Hematopoietic multipotent progenitor cell treated with erythropoietin and hydrocortisone succinate and interleukin-3 and kit ligand, for 6 days (in vitro differentiated cells): ENCODE data around the gene FMNL2.

ENCODE experiments used
- DNase-seq: peaks from one replicate; pipeline ENCODE4 v3.0.0-alpha.2; 2015

FMNL2 gene

DNA sequence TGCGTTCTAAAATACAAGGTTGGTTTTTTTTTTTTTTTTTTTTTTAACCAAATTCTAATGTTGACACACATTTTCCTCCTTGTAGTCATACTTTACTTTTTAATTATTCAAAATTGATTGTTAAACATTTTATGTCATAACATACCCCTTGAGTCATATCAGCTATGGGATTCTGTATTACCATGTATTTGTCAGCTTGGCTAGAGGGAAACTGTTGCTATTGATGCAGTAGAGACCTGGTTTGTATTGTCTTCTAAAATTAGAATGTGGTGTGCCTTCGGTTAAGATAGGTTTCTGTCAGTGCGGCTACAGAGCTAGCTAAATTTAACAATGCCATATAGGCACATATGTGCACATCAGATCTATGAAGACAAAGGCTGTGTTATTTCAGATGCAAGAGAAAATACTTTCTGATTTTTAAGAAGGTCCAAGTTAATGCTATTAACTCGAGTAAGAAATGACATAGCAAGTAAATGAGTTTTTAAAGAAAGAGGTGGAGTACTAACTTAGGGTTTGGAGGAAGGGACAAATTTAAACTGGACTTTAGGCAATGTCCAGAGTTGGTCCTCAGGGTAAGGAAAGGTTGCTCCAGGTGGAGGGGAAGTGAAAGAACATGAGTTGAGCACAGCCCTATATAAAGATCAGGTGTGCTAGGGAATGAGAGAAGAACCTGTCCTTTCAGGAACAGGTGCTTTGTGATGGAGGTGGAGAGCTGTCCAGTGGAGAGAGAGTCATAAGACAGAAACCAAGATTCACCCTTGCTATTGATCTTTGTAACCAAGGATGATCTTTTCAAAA lies 230.0 kb downstream of the FMNL2 start:
- no peak for DNase-seq

DNA sequence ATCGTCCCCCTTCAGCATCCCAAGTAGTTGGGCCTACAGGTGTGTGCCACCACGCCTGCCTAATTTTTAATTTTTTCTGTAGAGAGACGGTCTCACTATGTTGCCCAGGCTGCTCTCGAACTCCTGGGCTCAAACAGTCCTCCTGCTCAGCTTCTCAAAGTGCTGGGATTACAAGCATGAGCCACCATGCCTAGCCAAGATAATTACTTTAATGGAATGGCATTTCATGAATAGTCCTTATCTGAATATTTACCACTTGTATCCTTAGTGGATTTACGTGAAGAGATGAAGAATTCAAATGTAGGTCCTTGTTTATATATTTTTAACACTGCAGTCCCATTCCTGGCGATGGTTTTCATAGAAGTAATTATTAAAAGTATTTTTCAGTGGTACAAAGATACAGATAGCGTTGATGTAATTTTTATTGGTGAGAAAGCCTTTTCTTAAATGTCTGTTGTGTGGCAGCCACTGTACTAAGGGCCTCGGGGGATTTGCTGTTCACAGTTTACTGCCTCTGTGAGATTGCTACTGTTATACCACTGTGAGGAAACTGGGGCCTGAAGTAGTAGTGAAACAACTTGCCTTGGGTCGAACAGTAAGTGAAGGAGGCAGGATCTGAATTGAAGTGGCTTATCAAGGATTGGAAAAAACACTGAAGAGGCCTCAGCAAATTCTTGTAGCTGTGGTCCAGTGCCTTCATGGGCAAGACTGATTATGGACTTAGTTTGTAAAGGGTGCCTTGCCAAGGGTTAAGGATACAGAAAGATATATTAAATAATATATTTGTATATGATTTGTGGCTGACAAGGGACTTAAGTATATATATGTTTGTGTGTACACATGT lies 231.1 kb downstream of the FMNL2 start:
- no peak for DNase-seq

DNA sequence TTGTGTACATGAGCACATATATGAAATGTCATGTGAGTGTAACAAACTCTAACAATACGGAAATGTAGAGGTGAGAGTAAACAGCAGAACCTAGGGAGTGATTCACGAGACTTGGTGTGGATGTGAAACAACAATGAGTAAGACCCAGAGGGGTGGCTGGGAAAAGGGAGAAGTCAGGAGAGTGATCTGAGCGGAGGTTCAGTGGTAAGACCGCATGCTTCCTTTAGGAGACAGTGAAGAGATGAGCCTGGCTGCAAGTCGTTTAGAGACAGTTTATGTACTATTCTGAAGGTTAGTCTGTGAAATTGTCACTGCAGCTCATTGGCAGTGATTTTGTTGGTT lies 231.7 kb downstream of the FMNL2 start:
- no peak for DNase-seq

DNA sequence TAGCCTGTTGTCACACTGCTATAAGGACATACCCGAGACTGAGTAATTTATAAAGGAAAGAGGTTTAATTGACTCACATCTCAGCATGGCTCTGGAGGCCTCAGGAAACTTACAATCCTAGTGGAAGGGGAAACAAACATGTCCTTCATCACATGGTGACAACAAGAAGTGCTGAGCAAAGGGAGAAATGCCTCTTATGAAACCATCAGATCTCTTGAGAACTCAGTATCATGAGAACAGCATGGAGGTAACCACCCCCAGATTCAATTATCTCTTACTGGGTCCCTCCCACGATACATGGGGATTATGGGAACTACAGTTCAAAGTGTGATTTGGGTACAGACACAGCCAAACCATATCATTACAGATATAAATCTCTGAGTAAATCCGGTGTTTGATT lies 233.6 kb downstream of the FMNL2 start:
- no peak for DNase-seq

DNA sequence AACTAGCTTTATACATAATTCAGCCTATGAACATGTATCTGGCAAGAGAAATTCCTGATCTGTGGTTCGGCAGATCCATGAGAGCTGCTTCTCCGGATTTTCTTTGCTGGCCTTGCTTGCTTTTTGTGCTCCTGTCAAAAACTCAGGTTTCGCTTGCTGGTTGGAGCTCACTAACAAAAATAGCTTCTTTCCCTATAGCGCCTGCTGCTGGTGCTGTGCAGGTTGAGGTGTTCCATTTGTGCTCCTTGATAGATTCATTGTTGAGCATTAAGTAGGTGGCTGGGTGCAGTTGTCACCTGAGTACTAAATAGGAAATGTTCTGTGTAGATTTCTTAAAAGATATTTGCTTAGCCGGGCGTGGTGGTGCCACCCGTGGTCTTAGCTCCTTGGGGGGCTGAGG lies 234.2 kb downstream of the FMNL2 start:
- no peak for DNase-seq

DNA sequence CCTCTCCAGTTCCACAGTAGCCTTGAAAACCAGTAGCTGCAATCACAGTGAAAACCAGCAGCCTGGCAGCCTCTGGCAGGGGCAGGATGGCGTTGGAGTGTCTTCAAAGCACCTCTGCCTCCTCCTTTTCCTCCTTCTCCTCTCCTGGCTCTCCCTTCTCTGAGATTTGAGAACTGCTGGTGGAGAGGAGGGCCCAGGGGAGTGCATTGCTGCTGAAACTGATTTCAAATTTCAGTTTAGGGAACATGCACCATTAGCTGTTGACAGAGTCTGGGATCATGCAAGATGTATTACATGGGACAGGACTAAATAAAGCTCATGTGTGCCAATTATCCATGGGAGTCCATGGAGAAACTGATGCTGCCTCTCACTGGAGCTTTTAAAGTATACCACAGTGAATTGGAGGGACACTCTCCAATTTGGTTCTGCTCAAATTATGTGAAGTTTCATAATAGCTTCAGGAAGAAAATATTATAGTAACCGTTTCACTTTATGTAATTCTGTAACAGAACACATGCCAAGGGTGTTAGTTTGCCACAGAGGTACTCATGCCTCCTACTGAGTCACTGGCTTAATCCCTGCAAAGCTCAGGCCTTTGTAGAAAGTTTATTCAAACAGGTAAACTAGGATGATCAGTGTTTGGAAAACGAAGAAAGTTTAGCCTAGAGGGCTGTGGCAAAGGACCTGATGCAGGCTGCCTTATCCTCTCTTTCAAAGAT lies 236.2 kb downstream of the FMNL2 start:
- no peak for DNase-seq

DNA sequence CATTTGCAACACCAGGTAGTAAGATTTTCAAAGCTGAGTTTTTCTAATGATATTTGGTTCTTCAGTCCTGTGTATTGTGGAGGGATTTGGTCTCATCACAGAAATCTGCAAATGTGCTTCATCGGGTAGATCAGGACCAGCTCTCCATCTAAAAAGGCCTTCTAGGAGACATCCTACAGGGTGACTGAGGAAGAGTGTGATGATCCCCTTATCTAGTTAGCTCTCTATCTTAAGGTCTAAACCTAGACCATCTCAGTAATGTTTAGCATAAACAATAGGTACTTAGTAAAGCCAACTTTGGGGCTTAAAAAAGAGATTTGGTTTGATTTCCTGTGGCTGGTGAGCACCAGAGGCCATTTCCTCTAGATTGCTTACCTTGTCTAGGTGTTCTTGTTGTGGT lies 237.1 kb downstream of the FMNL2 start:
- DNase-seq, result no peak

DNA sequence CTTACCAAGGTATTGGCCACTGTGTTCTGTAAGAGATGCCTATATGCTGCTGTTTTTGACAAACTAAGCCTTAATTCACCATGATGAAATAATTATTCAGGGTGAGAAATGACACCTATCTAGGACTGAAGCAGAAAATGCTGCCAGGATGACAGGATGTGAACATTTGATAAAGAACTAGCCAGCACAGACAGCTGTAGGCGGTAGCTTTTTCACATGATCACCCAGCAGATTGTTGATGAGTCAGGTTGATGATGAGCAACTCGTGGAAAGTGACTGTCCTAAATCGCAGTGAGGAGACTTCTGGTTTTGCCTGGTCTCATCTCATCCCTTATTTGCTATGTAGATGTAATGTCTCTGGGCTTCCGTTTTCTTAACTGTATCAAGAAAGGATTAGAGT lies 238.2 kb downstream of the FMNL2 start:
- DNase-seq, result peak; percentile 94

DNA sequence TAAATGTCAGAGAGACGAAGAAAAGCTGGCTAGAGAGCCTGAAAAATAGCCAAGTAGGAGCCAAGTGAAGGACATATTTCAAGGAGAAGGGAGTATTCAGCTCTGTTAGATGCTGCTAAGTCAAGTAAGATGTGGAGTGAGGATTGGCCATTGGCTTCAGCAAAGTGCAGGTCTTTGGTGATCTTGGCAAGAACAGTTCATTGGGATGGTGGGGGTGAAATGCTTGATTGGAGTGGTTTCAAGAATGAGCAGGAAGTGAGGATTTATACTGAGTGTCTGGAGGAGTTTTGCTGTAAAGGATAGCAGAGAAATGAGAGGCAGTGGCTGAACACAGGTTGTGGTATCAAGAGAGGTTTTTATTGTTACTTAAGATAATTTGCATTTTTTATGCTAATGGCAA lies 242.6 kb downstream of the FMNL2 start:
- no peak for DNase-seq

DNA sequence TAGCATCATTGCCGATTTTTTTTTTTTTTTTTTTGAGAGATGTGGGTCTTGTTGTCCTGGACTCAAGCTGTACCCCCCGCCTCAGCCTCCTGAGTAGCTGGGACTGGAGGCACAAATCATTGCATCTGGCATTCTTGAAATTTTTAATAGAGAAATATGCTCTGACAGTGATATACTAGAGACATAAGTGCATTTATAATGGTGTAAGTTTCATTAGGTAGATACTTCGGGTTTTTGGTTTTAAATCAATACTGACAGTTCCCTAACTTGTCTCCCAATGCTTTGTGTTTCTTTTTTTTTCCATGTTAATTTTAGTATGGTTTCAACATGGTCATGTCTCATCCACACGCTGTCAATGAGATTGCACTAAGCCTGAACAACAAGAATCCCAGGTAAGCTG lies 243.6 kb downstream of the FMNL2 start:
- DNase-seq, result no peak

DNA sequence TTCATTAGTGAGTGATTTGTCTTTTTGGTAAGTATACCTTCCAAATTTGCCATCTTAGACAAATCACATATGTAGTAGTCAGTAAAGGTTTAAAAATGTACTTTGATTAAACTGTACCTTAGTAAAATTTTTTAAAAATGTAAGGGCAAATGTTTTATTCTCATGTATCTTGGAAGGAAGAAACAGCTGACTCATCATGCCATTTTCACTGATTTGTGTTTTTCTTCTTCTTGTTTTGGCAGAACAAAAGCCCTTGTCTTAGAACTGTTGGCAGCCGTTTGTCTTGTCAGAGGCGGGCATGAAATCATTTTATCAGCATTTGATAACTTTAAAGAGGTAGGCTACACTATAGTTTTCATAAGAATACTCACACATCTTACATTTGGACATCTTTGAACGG lies 245.7 kb downstream of the FMNL2 start:
- DNase-seq, result peak; percentile 56

DNA sequence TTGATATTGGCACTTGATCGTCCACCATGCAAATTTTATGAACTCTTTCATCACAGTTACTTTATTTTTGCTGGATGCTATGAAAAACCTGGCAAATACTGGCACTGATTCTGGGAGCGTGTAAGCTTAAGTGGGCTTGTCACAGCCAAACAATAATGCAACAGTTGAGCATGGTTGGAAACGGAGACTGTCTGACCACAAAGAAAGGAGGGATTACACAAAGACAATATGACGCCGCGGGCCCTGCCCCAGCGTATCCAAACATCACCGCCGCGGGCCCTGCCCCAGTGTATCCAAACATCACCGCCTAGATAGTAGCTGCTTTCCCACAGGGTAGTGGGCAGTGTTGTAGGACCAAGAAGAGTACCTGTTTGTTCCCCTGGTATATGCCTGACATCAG lies 246.4 kb downstream of the FMNL2 start:
- DNase-seq, result no peak

DNA sequence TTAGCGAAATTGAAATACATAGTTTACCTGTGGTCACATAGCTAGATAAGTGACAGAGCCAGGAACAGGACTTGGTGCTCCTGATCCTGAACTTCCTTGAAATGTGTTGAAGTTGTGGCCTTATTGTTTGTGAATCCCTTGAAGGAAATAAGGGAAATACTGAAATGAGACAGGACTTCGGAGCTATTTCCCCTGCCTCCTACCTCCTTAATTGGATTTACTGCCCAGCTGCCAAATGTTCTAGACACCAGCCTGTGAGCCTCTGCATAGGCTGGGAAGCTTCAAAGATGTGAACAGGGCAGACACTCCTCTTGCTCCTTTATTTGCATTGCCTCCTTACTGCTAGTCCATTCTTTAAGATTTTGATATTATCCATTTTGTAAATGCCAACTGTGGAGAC lies 247.1 kb downstream of the FMNL2 start:
- DNase-seq, result no peak

DNA sequence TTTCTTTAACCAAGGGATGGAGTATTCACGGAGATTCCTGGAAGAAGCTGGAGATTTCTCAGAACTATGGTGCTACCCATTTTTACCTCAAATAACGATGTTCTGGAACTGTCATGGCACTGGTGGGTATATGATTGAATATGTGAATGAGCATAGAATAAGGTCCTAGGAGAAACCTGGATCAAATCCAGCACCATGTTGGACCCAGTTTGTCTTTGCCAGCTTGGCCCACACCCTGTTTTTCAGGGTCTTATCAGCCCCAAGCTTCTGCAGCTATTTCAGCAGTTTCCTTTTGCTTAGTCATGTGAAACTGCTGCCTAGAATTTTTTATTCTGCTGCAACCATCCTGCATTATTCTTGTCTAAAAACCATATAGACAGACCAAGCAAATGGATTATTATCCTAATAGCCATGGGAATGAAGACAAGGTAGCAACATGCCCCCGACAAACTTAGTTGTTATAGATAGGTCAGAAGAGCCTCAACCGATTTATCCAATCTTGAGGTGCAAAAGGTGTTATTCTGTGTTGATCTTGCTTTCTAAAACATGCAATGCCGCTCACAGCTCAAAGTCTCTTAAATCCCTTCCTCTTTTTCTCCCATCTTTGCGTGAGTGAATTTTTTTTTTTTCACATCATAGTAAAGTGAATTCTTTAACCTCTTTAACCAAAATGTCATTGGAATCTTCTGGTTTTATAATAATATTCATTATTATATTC lies 248.7 kb downstream of the FMNL2 start:
- peak; percentile 97 for DNase-seq

DNA sequence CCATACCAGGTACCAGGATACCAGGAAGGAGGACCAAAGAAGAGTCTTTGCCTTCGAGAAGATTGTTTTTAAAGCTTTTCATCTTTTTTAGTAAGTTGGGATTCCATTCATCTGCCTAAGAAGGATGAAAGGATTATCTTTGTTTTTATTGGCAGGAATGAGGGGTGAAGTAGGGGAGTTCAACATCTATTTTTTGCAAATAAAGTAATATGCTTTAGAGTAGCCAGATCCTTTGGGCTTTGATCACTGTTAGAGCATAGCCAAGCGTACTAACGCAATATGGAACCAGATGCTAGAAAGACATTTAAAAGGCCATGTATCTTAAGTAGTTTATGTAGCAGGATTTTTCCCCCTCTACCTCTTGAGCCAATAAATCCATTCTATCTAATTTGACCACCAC lies 249.3 kb downstream of the FMNL2 start:
- DNase-seq, result no peak

DNA sequence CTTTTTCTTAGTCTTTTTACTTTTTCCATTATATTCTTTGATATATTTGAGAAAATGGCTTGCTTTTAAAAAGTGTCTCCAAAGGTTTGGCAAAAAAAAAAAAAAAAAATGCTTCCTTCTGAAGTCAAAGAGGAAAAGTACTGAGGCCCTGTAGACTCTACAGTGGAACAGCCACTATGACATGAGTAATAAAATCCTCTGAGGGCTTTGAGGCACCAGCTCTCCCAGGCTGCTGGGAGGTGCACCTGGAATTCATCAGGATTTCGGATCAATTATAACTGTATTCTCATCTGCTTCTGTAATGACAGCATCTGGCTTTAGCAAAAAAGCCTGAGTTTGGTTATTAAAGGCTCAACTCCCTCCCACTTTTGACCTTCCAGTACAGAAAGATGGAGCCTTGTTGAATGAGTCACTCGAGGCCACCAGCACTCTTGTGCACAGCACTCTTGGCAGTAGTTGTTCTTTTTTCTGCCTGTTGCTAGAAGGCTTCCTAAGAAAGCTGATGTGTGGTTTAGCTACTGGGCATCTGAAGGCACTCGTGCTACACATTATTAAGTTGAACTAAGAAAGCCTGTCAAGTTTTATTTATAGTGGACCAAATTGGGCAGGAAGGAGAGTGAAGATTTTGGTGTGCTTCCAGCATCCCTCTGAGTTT lies 251.0 kb downstream of the FMNL2 start:
- DNase-seq, result peak; percentile 38

DNA sequence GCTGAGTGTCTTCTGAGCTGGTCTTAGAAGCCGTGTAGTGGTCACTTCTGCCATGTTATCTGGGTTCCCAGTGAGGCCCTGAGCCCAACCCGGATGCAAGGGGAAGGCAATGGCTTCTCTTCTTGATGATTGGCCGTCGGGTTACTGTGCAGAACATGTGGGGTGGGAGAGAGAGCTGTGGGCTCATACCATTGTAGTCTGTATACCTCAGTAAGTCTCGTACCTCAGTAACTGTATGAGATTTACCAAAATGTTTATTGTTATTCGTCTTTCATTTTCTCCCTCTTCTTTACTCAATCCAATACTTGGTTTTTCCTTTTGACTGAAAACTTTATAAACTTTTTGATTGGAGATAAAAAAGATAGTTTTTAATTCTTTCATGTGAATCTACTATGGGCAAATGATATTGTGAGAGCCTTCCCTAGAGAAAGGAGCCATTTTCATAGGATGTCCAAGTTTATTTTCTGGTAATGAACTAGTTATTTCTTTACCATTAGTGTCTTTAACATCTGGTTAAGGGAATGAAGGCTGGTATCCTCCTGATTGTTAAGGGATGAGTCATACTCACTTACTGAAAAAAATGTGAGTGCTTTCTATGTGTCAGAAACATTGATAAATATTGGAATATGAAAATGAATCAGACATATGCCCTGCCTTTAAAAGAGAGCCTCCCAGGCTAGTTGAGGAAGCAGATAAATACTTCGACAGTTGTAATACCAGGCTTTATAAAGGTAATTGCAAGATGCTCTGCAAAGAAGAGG lies 252.4 kb downstream of the FMNL2 start:
- DNase-seq, result peak; percentile 25

DNA sequence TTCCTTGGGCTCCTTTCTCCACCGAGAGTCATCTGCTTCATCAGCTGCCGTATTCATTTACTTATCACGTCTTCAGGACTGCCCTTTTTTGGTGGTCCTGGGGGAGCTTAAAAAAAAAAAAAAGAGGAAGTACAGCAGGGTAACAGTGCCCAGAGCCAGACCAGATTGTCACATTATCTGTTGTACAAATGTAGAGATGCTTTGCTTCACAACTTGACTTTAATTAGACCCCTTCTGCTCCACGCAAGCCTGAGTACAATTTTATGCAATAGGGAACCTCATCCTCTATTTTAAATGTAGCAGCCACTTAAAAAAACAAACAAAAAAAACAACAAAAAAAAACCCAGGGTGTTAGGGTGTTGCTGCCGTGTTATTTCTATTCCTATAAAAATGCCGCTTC lies 254.0 kb downstream of the FMNL2 start:
- peak; percentile 32 for DNase-seq

DNA sequence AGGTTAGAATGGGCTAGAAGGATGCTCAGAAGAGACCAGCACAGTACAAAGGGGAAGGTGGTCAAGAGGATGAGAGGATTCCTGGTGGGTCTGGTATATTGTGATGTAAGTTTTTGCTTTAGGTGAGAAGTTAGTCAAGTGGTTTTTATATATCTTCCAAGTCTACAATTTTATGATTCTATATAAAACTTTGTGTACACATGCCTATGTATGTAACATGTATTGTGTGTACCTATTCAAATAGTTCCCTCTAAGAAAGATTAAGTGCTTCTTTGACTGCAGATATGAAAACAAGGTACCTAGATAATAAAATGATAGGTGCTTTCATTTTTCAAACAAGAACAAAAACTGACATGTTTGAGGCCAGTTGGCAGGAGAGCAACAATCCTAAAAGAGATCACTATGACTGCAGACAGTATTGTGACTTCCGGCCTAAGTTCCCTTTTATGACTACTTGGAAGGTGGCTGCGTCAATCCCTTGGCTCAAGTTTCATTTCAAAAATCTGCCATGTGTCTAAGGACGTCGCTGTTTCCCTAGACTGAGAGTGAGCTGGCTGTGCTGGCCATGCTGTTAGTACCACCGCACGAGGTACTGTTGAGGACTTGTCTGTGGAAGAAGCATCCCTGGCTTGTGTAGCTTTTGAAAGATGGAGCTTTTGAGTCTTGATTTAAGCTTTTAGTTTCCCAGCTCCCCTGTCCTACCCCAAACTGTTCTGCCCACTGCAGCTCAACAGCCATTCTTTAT lies 259.2 kb downstream of the FMNL2 start:
- DNase-seq, result peak; percentile 67

DNA sequence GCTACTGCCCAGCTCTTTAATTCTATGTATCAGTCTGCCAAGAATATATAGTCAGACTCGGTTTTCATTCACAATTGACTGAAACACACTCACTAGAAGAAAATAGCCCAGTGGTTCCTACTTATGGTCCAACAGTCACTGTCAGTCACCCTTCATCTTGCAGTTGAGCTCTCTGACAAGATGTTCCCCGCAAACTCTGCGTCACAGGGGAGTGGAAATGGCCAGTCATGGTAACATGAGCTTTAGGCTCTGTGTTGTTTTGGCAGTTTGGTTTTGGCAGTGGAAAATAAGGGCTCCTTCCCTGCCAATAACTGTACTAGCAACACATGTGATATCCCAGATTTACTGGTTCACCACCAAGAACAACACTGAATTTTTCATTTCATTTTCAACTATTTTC lies 259.8 kb downstream of the FMNL2 start:
- no peak for DNase-seq
